Epidermal melanocyte (primary cell): ENCODE measurements around the gene RNF151.
A peak's percentile ranks its signal among the peaks of the same experiment; 100 is the strongest.

ENCODE experiments used
- DNase-seq: peaks from one replicate; pipeline ENCODE4 v3.0.0; 2011; ENCODE audit warnings: low spot score; ENCODE audit not compliant: insufficient read length

The RNF151 gene

DNA sequence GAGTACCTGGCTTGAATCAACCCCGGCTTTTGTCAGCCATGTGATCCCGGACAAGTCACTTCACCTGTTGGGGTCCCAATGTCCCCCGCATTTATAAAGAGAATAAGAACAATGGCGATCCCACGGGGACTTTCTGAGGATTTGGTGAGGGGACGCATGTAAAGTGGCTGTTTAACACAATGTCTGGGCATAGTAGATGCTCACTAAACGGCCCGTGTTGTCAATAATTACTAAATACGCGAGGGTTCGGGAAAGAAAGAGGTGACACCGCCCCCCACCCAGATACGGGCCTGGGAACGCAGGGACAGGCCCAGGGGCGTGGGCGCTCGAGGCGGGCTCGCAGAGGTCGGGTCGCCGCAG is 24.9 kb downstream of the RNF151 start:
- DNase-seq: no peak

DNA sequence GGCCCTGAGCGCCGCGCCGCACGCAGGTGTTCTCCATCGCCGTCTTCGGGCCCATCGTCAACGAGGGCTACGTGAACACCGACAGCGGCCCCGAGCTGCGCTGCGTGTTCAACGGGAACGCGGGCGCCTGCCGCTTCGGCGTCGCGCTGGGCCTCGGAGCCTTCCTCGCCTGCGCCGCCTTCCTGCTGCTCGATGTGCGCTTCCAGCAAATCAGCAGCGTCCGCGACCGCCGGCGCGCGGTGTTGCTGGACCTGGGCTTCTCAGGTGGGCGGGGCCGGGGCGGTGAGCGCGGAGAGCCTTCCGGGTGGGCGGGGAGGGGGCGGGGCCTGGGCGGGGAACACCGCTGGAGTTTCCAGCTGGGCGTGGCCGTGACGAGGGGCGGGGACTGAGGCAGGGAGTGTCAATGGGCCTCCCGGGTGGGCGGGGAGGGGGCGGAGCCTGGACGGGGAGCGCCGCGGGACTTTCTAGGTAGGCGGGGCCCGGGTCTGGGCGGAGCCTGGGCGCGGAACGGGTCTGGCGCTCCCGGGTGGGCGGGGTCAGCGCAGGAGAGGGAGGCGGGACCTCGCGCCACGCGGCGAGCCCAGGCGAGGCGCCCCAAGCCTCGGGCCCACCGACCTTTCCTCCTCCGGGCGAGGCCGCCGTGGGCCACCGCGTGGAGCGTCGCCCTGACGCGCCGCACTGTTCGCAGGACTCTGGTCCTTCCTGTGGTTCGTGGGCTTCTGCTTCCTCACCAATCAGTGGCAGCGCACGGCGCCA is 25.5 kb downstream of the RNF151 start:
- peak; percentile 98 for DNase-seq

DNA sequence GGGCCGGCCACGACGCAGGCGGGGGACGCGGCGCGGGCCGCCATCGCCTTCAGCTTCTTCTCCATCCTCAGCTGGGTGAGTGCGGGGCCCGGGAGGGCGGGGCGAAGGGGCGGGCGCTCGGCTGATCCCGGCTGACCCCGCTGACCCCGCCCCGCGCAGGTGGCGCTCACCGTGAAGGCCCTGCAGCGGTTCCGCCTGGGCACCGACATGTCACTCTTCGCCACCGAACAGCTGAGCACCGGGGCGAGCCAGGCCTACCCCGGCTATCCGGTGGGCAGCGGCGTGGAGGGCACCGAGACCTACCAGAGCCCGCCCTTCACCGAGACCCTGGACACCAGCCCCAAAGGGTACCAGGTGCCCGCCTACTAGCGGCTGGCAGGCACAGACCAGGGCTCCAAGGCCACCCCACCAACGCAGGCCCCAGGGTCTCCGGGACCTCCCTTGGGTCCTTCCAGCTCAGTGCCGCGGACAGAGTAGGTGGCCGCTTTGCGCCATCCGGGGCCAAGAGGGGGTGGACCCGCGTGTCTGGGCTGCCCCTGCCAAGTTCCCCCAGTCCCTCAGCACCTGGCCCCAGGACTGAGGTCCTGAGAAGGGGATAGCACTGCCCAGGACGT is 26.2 kb downstream of the RNF151 start:
- no peak for DNase-seq

DNA sequence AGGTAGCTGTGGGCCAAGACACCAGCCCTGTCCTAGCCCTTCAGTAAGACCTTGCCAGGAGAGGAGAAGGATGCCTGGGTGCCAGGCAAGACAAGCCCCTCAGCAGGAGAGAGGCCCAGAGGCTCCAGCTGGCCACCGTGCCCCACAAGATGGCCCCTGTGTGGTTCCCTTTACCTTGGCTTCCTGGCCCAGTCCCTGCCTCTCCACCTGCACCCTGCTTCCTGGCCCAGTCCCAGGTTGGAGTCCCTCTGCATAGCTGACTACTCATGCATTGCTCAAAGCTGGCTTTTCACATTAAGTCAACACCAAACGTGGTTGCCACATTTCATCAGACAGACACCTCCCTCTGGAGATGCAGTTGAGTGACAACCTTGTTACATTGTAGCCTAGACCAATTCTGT is 27.1 kb downstream of the RNF151 start:
- DNase-seq: no peak

DNA sequence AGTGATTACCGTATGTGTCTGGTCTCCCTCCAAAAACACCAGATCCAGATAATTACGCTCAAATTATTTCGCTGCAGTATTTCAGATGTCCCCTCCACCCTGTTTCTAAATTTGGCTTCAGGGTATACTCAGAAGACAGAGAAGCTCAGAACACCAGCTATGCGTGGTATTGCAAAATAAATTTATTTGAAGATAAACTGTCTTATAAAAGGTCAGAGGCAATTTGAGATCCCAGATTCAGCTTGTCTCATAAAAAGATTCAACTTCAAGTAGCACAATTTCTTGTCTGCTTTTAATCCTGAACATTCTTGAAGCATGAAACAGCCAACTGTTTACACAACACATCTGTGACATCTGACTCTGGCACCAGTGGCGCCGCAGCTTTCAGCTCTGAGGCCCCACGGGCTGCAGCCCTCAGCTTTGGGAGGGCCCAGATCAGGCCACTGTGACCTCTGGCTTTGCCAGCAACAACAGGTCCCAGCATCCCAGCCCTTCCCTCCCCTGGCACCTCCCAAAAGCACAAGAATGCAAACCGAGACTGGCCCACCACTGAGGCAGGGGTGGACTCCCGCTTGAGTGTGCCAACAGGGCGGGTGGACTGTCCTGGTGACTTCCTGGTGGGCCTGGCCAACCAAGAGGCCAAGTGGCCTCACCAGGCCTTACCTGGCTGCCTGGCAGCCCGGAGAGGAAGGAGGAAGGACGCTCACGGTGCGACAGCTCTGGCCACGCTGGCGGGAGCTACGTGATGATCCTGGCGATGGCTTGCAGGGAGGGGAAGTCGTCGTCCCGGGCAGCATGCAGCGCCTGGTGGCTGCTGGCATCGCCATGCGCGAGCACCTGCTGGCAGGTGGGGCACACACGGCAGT is 31.1 kb downstream of the RNF151 start:
- no peak for DNase-seq

DNA sequence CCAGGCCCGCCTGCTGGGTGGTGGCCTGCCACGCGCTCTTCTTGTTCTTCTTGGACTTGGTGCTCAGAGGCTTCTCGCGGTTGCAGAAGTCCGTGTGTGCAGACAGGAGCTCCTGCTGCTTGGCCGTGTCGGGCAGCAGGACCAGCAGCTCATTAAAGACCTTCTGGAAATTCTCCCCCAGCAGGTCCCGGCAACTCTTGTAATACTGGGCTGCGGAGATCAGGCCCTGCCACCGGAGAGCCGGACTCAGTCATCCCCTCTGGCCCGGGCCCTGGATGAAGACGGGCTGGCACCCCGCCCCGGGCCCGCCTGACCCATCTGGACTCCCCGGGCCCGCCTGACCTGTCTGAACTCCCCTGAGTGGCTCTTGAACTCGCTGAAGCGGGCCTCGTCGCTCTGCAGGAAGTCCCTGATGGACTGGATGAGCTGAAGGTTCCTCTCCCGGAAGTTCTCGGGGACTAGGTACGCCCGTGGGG is 31.7 kb downstream of the RNF151 start:
- DNase-seq: no peak

DNA sequence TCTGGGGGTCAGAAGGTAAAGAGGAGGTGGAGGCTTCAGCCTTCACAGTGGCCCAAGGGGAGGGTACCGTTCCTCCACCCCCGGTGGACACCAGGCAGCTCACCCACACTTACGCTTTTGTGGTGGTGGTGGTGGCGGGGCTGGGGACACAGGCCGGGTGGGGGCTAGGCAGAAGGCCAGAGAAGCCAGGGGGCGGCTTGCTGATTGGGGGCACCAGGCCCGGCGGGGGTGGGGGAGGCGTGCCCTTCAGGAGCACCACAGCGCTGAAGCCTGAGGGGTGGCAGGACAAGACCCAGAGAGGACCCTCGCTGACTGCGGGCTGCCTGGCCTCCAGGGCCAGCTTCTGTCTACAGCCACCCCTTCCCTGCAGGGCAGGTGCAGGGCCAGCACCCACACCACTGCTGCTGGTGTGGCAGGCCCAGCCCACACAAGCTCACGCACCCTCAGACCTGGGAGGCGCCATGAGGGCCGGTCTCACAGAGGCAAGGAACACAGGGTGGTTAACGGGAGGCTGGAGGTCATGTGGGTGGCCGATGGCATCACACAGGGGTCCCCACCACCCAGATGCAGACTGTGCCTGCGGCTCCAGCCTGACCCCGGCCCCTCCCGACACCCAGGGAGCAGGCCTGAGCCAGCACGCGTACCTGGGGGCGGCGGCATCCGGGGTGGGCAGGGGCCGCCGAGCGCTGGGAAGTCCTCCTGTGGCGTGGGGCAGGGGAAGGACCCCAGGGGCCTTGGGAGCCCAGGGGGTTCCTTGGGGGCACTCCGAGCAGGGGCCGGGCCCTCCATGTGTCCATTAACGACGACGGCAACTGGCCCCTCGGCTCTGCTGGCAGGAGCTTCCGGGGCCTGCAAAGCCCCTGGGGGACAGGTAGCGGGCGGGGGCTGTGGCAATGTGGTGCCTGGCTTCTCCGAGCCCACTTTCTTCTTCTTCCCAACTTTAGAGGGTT is 32.5 kb downstream of the RNF151 start:
- DNase-seq: no peak

DNA sequence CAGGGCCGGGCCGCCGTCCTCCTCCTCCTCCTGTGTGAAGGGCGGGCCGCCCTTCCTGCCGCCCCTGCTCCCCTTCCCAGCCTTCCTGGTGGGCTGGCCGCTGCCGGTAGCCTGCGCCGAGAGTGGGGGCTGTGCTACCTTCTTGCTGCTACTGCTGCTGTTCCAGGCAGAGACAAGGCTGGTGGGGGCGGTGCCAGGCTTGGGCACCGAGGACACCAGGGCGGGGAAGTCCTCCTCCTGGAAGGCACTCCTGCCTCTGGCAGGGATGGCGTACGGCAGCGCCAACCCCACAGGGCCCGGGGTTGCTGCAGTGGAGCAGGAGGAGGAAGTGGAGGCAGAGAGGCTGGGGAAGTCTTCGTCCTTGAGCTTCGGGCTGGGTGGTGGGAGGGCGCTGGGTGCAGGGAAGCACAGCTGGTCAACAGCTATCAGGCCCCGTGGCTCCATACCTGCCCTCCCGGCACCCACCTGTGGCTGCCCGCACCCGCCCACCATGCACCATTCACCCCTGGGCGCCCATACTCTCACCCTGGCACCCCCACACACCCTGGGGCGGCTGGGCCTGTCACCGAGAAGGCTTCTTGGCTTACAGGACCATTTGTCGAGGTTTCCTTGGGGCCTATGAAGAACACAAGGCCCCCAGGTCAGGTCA is 33.3 kb downstream of the RNF151 start:
- no peak for DNase-seq

DNA sequence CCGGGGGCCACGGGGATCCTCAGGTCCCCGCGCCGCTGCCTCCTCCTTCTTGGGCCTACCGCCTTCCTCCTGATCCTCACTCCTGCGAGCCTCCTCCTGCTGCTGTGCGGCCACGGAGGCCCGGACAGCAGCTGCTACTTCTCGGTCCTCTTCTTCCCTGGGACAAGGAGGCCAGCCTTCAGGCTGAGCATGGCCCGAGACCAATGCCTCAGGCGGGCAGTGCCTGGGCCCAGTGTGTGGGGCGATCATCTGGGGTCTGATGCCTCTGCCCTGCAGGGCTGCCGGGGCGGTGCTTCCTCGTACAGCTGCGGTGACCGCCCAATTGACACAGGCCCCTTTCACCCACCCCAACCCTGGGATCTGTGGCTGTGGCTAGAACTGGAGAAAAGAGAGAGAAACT is 34.4 kb downstream of the RNF151 start:
- DNase-seq: no peak

DNA sequence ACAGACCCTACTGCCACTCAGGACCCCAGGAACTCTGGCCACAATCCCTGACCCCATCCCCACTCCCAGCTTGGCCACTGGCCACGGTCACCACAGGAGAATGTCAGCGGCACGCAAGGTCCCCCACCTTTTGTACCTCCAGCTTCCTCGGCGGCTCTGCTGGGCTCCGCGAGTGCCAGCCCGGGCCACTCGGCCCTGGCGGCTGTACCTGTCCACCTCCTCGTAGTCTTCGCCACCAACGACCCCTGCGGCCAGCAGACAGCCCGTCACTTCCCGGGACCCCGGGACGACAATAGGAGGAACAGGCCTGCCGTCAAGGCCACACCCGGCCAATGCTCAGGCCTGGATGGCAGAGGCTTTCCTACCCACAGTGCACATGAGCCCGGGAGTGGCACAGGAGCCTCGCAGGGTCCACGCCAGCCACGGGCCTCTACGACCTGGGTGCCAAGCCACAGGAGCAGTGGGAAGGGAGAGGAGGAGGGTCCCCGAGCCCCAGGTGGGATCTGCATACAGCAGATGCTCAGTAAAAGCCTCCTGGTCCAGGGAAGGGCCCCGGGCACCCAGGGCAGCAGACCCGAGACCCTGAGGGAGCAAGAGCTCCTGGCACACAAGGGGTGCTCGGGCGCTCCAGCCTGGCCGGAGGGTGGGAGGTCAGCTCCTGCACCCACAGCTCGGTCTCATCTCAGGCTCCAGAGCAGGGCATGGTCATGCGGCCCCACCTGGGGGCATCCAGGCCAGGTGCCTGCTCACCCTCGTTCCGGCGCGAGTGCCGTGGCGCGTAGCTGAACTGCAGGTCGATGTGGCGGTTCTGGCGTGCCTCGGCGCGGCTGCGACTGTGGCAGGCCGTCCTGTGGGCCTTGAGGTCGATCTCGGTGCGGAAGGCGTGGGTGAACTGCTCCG is 35.0 kb downstream of the RNF151 start:
- DNase-seq: no peak

DNA sequence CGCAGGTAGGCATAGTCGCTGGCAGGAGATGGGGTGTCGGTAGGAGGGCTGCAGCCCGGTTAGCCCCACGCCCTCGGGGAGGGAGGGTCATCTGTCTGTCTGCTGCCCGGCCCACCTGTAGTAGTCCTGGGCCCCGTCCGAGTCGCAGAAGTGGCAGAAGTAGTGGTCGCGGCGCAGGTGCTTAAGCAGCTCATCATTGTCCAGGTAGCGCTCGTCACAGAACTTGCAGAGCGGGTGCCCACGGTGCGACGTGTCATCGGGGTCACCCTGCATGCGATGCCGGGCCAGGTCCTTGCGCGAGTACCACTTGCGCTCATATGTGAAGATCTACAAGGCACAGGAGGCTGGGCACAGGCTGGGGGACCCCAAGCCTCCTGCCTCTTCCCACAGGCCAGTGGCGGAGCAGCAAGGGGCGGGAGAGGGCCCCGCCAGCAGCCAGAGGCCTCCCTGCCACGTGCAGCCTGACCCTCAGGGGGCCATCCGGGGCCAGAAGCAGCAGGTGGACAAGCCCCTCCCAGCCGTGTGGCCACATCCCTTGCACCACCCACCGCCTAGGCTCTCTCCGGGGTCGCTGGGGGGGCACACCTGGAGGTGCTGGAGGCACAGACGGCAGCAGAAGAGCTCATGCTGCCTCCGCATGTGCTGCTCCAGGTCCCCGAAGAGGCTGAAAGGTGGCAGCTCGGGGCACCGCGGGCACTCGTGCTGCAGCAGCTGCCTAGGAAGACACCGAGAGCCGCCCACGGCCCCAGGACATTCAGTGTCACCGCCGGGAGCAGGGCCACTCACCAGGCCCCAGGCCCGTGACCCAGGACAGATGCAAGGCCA is 36.0 kb downstream of the RNF151 start:
- DNase-seq: no peak

DNA sequence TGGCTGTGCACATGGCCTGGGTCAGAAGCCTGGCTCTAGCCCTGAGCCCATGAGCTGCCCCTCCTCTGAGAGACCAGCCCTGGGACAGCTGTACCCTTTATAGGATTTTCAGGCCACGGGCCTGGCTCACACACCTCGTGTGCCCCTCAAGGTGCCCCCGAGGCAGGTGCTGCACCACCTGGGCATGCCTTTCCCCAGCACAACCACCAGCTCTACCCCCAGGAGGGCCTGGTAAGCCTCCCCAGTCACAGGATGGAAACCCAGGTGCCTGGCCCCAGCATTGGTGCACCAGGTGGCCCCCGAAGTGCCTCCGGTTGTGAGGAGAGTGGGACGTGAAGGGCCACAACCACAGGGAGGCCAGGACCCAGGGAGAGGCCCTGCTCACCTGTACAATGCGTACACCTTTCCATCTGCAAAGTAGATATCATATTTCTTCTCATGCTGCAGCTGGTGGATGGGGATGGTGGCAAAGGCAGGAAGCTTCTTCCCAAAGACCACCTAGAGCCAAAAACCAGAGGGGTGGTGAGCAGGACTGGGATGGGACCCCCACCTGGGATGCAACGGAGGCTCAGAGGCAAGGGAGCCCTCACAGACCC is 36.7 kb downstream of the RNF151 start:
- no peak for DNase-seq

DNA sequence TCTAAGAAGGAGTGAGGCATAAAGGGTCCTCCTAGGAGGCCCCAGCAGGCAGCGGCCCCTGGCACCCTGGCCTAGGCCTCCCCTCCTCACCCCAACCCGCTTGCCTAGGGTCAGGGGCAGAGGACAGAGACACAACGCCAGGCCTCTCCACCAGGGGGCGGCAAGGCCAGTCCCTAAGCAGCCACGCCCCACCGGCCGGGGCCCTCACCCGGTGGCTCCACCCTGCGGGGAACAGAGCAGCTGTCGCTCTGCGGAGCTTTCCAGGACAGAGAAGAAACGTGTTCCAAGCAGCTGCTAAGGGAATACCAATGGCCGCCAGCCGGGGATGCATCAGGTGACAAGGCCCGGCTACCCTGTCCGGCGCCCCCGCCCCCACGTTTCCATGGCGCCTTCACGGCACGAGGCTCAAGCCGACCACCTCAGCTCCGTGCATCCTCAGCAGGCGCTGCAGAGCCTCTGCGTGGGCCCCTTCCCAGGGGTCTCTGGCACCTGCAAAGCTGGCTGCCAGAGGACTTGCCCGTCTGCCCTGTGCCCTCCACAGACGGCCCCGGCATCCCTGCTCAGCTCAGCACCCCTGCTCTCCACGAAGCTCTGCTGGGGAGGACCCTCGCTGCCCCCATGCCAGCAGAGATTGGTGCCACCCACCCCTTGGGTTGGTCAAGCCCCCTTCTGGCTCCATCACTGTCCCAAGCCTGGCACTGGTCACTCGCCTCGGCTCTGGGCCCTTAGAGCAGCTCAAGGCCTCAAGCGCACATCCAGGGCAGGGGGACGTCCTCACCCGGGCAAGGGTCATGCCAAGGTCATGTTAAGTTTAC is 37.4 kb downstream of the RNF151 start:
- peak; percentile 93 for DNase-seq

DNA sequence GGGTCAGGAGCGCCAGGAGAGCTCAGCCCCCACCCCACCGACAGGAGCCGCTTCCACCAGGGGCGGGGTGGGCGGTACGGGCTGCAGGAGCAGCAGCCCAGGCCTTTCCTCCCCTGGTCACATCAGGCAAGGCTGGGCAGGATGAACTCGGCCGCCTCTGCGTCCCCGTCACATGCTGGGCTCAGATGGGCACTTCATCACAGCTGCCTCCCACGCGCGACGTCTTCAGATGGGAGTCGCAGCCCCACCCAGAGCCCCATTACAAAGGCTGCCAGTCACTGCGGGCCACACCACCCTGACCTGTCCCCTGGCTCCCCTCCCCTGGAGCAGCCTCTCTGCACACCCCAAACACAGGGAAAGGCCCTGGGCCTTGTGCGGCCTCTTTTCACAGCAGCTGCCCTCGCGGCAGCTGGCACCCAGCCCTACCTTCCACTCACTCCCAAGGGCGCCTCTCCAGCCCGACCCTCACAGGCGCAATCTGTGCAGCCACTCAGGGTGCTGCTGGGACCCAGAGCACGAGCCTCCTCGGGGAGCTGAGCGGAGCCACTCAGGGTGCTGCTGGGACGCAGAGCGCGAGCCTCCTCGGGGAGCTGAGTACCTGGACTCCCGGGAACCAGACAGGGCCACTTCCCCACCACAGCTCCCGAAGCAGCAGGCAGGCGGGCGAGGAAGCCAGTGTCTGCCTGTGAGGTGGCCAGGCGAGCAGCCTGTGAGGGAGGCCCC is 38.3 kb downstream of the RNF151 start:
- no peak for DNase-seq

DNA sequence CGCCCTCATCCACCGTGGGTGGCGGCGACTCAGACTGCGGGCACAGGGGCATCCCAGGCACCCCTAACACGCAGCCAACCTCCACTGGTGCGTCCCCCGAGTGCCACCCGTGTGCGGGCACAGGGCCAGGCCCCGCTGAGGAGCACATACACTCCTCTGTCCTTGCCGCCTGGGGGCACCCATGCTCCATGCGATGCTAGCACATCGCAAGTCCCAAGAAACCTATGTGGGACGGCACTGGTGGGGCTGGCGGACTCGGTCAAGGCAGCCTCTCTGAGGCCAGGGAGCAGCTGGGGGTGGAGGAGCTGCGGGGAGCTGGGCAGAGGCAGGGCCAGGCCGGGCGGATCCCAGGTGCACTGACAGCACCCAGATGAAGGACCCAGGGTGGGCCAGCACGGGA is 39.0 kb downstream of the RNF151 start:
- no peak for DNase-seq

DNA sequence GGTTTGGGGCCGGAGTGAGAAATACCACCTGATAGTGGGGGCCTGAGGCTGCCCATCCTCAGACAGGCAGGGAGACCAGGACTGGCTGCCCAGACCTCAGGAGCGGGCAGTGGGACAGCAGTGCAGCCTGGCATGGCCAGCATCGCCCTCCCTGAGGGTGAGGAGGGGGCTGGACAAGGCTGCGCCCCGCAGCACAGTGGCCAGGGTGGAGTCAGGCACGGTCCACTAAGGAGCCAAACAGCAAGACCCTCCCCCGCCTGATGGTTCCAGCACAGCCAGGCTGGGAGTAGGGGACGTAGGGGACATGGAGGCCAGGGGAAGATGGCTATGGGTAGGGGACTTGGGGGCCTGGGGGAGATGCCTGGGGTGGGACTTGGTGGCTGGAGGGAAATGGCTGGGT is 39.7 kb downstream of the RNF151 start:
- no peak for DNase-seq
